ENCODE data around the gene MAPT.

DNA sequence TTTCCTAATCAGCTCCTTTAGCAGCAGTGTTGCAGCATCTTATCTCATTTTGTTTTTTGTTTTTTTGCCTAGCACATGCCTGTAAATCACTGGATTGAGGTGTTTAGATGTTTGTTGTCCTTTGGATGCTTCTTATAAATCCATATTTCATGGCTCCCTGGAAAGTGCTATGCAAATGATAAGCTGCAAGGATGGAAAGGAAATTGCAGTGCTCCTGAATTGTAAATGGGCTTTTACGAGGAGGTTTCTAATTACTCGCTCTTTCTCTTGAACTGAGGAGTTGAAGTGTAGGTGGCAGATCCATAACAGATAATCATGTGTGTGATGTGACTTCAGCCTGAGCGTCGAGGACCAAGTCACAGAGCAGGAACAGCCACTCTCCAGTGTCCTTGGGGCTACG lies 45.0 kb downstream of the MAPT start:
- TF ChIP-seq, protein P1, sequence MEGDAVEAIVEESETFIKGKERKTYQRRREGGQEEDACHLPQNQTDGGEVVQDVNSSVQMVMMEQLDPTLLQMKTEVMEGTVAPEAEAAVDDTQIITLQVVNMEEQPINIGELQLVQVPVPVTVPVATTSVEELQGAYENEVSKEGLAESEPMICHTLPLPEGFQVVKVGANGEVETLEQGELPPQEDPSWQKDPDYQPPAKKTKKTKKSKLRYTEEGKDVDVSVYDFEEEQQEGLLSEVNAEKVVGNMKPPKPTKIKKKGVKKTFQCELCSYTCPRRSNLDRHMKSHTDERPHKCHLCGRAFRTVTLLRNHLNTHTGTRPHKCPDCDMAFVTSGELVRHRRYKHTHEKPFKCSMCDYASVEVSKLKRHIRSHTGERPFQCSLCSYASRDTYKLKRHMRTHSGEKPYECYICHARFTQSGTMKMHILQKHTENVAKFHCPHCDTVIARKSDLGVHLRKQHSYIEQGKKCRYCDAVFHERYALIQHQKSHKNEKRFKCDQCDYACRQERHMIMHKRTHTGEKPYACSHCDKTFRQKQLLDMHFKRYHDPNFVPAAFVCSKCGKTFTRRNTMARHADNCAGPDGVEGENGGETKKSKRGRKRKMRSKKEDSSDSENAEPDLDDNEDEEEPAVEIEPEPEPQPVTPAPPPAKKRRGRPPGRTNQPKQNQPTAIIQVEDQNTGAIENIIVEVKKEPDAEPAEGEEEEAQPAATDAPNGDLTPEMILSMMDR (IDR thresholded peaks at IDR 0.05; ENCODE audit: low read depth, low read length, poor library complexity, severe bottlenecking), result no peak
- TF ChIP-seq EZH2phosphoT487 (IDR thresholded peaks at IDR 0.05; ENCODE audit: borderline replicate concordance, low read length), result no peak
